GM21576 (cell line): ENCODE data around the gene CTNNA1.

Experiments used
- ATAC-seq: cut with Tn5 transposase; IDR thresholded peaks from one replicate; pipeline ENCODE4 v1.9.1; 2021; ENCODE audit warnings: mild to moderate bottlenecking, moderate library complexity; ENCODE audit not compliant: unreplicated experiment

CTNNA1 gene

GRCh38 chr5:138945421-138946240 is 192.4 kb downstream of the CTNNA1 start:
- ATAC-seq: no peak

GRCh38 chr5:138946241-138946623 is 193.0 kb downstream of the CTNNA1 start:
- no peak for ATAC-seq

GRCh38 chr5:138946831-138947560 is 193.8 kb downstream of the CTNNA1 start:
- no peak for ATAC-seq

- ATAC-seq: no peak
Observed at GRCh38 chr5:138947780-138948179, 194.6 kb downstream of the CTNNA1 start.

- ATAC-seq: no peak
Observed at GRCh38 chr5:138948471-138949222, 195.4 kb downstream of the CTNNA1 start.

- no peak for ATAC-seq
Observed at GRCh38 chr5:138949223-138949574, 196.0 kb downstream of the CTNNA1 start.

- ATAC-seq: no peak
Observed at GRCh38 chr5:138949988-138950387, 196.8 kb downstream of the CTNNA1 start.

- no peak for ATAC-seq
Observed at GRCh38 chr5:138950421-138951031, 197.3 kb downstream of the CTNNA1 start.

GRCh38 chr5:138951091-138951985 is 198.1 kb downstream of the CTNNA1 start:
- ATAC-seq: no peak

GRCh38 chr5:138951986-138952735 is 198.9 kb downstream of the CTNNA1 start:
- ATAC-seq: no peak

- no peak for ATAC-seq
Observed at GRCh38 chr5:138952962-138953361, 199.7 kb downstream of the CTNNA1 start.

GRCh38 chr5:138953387-138954256 is 200.4 kb downstream of the CTNNA1 start:
- peak; percentile 71 for ATAC-seq

- no peak for ATAC-seq
Observed at GRCh38 chr5:138954257-138955012, 201.2 kb downstream of the CTNNA1 start.

- ATAC-seq: no peak
Observed at GRCh38 chr5:138955013-138955660, 201.9 kb downstream of the CTNNA1 start.

GRCh38 chr5:138955671-138956295 is 202.6 kb downstream of the CTNNA1 start:
- no peak for ATAC-seq

GRCh38 chr5:138956801-138957200 is 203.6 kb downstream of the CTNNA1 start:
- no peak for ATAC-seq
